Smooth muscle cell (in vitro differentiated cells): Measurements from ENCODE around the gene LIX1L. TPM values are rescaled to one million over a fixed set of nuclear protein-coding genes. Genes with fewer than 3 reads are reported as not detected.

Source experiments
- DNase-seq: peaks from one replicate; lab custom pipeline; 2025; ENCODE audit not compliant: unreplicated experiment; lab: John Stamatoyannopoulos, UW
- H2AFZ ChIP-seq: fragments of 200-600 bp; sonication (generic); 2 replicates; pipeline ENCODE4 v1.6.0; 2016; ENCODE audit warnings: antibody characterized with exemption, low read depth, mild to moderate bottlenecking
- H3F3A ChIP-seq: fragments of 200-600 bp; sonication (generic); 2 replicates; pipeline ENCODE4 v1.6.0; 2017; ENCODE audit warnings: antibody characterized with exemption, low read depth
- H3K27ac ChIP-seq: fragments of 200-600 bp; sonication (generic); 2 replicates; pipeline ENCODE4 v1.5.1; 2016; ENCODE audit warnings: low read depth, mild to moderate bottlenecking
- H3K27me3 ChIP-seq: fragments of 200-600 bp; sonication (generic); 2 replicates; pipeline ENCODE4 v1.6.1; 2016; ENCODE audit warnings: low read depth, mild to moderate bottlenecking
- H3K36me3 ChIP-seq: fragments of 200-600 bp; sonication (generic); 2 replicates; pipeline ENCODE4 v1.5.1; 2016; ENCODE audit warnings: low read depth
- H3K4me1 ChIP-seq: fragments of 200-600 bp; sonication (generic); 2 replicates; pipeline ENCODE4 v1.5.1; 2016; ENCODE audit warnings: low read depth
- H3K4me2 ChIP-seq: fragments of 200-600 bp; sonication (generic); 2 replicates; pipeline ENCODE4 v1.6.0; 2016; ENCODE audit warnings: mild to moderate bottlenecking
- H3K4me3 ChIP-seq: fragments of 200-600 bp; sonication (generic); 2 replicates; pipeline ENCODE4 v1.5.1; 2016; ENCODE audit warnings: mild to moderate bottlenecking
- H3K79me2 ChIP-seq: fragments of 200-600 bp; sonication (generic); 2 replicates; pipeline ENCODE4 v1.6.0; 2016; ENCODE audit warnings: low read depth, mild to moderate bottlenecking
- H3K9ac ChIP-seq: fragments of 200-600 bp; sonication (generic); 2 replicates; pipeline ENCODE4 v1.6.0; 2016; ENCODE audit warnings: low read depth
- H3K9me3 ChIP-seq: fragments of 200-600 bp; sonication (generic); replicated peaks from 2 replicates; pipeline ENCODE4 v1.5.1; 2016; ENCODE audit warnings: low read depth
- H4K20me1 ChIP-seq: fragments of 200-600 bp; sonication (generic); 2 replicates; pipeline ENCODE4 v1.6.0; 2016; ENCODE audit warnings: low read depth
- CTCF ChIP-seq: fragments of 200-600 bp; sonication (generic); IDR thresholded peaks from 2 replicates; pipeline ENCODE4 v1.5.1; 2017; ENCODE audit warnings: borderline replicate concordance, mild to moderate bottlenecking, antibody characterized with exemption; ENCODE audit not compliant: insufficient read depth, poor library complexity, severe bottlenecking
- WGBS: methylation state at CpG from one replicate; pipeline ENCODE4 v1.1.7; 2016; ENCODE audit warnings: low lambda C conversion rate; 5-methylcytosine and 5-hydroxymethylcytosine counted together
- polyA plus RNA-seq: library from polyadenylated mRNA; unstranded; fragments of >200 nt; fragmentation: Nextera tagmentation; extraction: Ambion mirVana; gene quantifications from 2 replicates; pipeline ENCODE4 v1.2.1, GENCODE V29; 2016
- total RNA-seq: library from RNA; depleted of rRNA; stranded (reverse); fragments of >200 nt; gene quantifications from 2 replicates; pipeline ENCODE4 v1.2.3, GENCODE V29; 2014

The LIX1L gene
- total and polyA plus RNA-seq, 2 experiments from 2014 or later, result 31.1 to 32.7 TPM

GRCh38 chr1:145889722-145890121 lies 68.1 kb downstream of the LIX1L start:
- H3K4me2 ChIP-seq, result no peak overlapping the region
- no peaks in the 10 kb centered on the region for H3K79me2 ChIP-seq
- H4K20me1 ChIP-seq, result no peaks in the 10 kb centered on the region
- TF ChIP-seq CTCF, result no peak
- peaks cover 3% of the 10 kb centered on the region for H3F3A ChIP-seq
- 86% methylated on average over 3 of the region's 3 CpGs for WGBS
- H3K9ac ChIP-seq, result no peak overlapping the region
- H2AFZ ChIP-seq, result no peak overlapping the region
- no peak overlapping the region for H3K4me3 ChIP-seq
- H3K27me3 ChIP-seq, result peaks cover 5% of the 10 kb centered on the region
- no peaks in the 10 kb centered on the region for H3K36me3 ChIP-seq
- H3K9me3 ChIP-seq, result no peaks in the 10 kb centered on the region
- no peak overlapping the region for H3K27ac ChIP-seq
- peaks cover 10% of the 10 kb centered on the region for H3K4me1 ChIP-seq
- DNase-seq, result no peak

GRCh38 chr1:145887631-145888030 lies 70.2 kb downstream of the LIX1L start:
- H3K79me2 ChIP-seq, result no peaks in the 10 kb centered on the region
- no peak overlapping the region for H3K4me3 ChIP-seq
- 79% methylated on average over 5 of the region's 5 CpGs for WGBS
- no peaks in the 10 kb centered on the region for H3K36me3 ChIP-seq
- peaks cover 21% of the 10 kb centered on the region for H3K27me3 ChIP-seq
- H3K9ac ChIP-seq, result no peak overlapping the region
- no peak overlapping the region for H2AFZ ChIP-seq
- H3K9me3 ChIP-seq, result no peaks in the 10 kb centered on the region
- H3K4me1 ChIP-seq, result peaks cover 10% of the 10 kb centered on the region
- peaks cover 3% of the 10 kb centered on the region for H3F3A ChIP-seq
- no peaks in the 10 kb centered on the region for H4K20me1 ChIP-seq
- no peak for DNase-seq
- H3K27ac ChIP-seq, result no peak overlapping the region
- TF ChIP-seq CTCF, result no peak
- H3K4me2 ChIP-seq, result no peak overlapping the region

- no peak overlapping the region for H2AFZ ChIP-seq
- H3K36me3 ChIP-seq, result no peaks in the 10 kb centered on the region
- H3K27ac ChIP-seq, result no peak overlapping the region
- H3K4me1 ChIP-seq, result peaks cover 5% of the 10 kb centered on the region
- H3K4me3 ChIP-seq, result no peak overlapping the region
- no peaks in the 10 kb centered on the region for H3K79me2 ChIP-seq
- no peak for DNase-seq
- 44% methylated on average over 8 of the region's 8 CpGs for WGBS
- TF ChIP-seq CTCF, result no peak
- H3K4me2 ChIP-seq, result peak overlapping the region; percentile 83
- no peaks in the 10 kb centered on the region for H3K9me3 ChIP-seq
- H3F3A ChIP-seq, result peaks cover 3% of the 10 kb centered on the region
- no peak overlapping the region for H3K9ac ChIP-seq
- no peaks in the 10 kb centered on the region for H4K20me1 ChIP-seq
- peaks cover 21% of the 10 kb centered on the region for H3K27me3 ChIP-seq
These were observed 71.0 kb downstream of the LIX1L start for GRCh38 chr1:145886816-145887215.

- 44% methylated on average over 11 of the region's 11 CpGs for WGBS
- H3K4me1 ChIP-seq, result peaks cover 2% of the 10 kb centered on the region
- H4K20me1 ChIP-seq, result no peaks in the 10 kb centered on the region
- no peak overlapping the region for H3K27ac ChIP-seq
- H3F3A ChIP-seq, result no peaks in the 10 kb centered on the region
- no peak for DNase-seq
- H3K4me3 ChIP-seq, result peak overlapping the region; percentile 85
- H3K9ac ChIP-seq, result no peak overlapping the region
- H2AFZ ChIP-seq, result peak overlapping the region; percentile 95
- no peak for TF ChIP-seq CTCF
- H3K79me2 ChIP-seq, result no peaks in the 10 kb centered on the region
- H3K9me3 ChIP-seq, result no peaks in the 10 kb centered on the region
- peak overlapping the region; percentile 83 for H3K4me2 ChIP-seq
- H3K36me3 ChIP-seq, result no peaks in the 10 kb centered on the region
- H3K27me3 ChIP-seq, result peaks cover 21% of the 10 kb centered on the region
These were observed 71.4 kb downstream of the LIX1L start for GRCh38 chr1:145886390-145886789.
